Left lung (tissue), 14 donors: ENCODE data around the gene FMO4. TPM values are rescaled to one million over a fixed set of nuclear protein-coding genes. Genes with fewer than 3 reads are reported as not detected.

Experiments used
- ATAC-seq: fragments of 200-7000 bp; cut with Tn5 transposase; one replicate; pipeline ENCODE4 v1.9.1; 2020; ENCODE audit warnings: moderate library complexity
- DNase-seq, 4 donors: peaks; one replicate each; pipeline ENCODE4 v3.0.0-alpha.2; 2013 to 2020
- H3K27ac ChIP-seq, 2 donors: fragments of 200-600 bp; sonication (generic) in 1 of 2; one replicate each; pipeline versions ENCODE4 v1.5.0 to v1.8.0; 2020 to 2021
- H3K27me3 ChIP-seq, 2 donors: fragments of 200-600 bp; sonication (generic) in 1 of 2; one replicate each; pipeline versions ENCODE4 v1.5.0 to v1.8.0; 2020 to 2021
- H3K36me3 ChIP-seq, 2 donors: fragments of 200-600 bp; sonication (generic) in 1 of 2; one replicate each; pipeline versions ENCODE4 v1.5.0 to v1.8.0; 2020 to 2021
- H3K4me1 ChIP-seq, 2 donors: fragments of 200-600 bp; one replicate each; pipeline ENCODE4 v1.8.0; 2021
- H3K4me3 ChIP-seq, 2 donors: fragments of 200-600 bp; sonication (generic) in 1 of 2; one replicate each; pipeline versions ENCODE4 v1.5.0 to v1.8.0; 2020 to 2021; ENCODE audit warnings: mild to moderate bottlenecking in 1 of 2
- H3K9me3 ChIP-seq, 2 donors: fragments of 200-600 bp; sonication (generic) in 1 of 2; one replicate each; pipeline versions ENCODE4 v1.5.0 to v1.8.0; 2020 to 2021
- intact Hi-C, 2 donors: fragments of 100-400 bp; cut with DNase I; formaldehyde crosslinking; loops; one replicate each; pipeline versions ENCODE4 v1.11.2 to v1.14.2; 2022
- long read RNA-seq, 12 donors: library from polyadenylated mRNA in 2 of 12; unstranded in 2 of 12; transcript quantifications; one replicate each; pipeline ENCODE4 v2.0.0 and lab custom pipeline, GENCODE V29; 2019 to 2026
- polyA plus RNA-seq, 6 donors: library from polyadenylated mRNA; unstranded; fragments of 120-200 nt; gene quantifications; one replicate each; pipeline ENCODE4 v1.2.1, GENCODE V29; 2013; ENCODE audit not compliant: insufficient read length in 6 of 6
- total RNA-seq, 2 donors: library from RNA; stranded (reverse); fragmentation: NEBNext Ultra II Directional; extraction: Animal tissue kit (Norgen Biotek cat#: 25700); gene quantifications; one replicate each; pipeline ENCODE4 v1.2.1, GENCODE V29; 2021
- TF ChIP-seq, protein P1 (sequence below), 2 donors: fragments of 200-600 bp; sonication (generic) in 1 of 2; IDR thresholded peaks; one replicate each; pipeline versions ENCODE4 v1.5.0 to v1.8.0; 2021; ENCODE audit warnings: antibody characterized with exemption in 2 of 2
- donor health status: DM: no; HTN: yes; CAD: no.
- donor health status: DM: no; HTN: no; CAD: no.

Gene FMO4, protein sequence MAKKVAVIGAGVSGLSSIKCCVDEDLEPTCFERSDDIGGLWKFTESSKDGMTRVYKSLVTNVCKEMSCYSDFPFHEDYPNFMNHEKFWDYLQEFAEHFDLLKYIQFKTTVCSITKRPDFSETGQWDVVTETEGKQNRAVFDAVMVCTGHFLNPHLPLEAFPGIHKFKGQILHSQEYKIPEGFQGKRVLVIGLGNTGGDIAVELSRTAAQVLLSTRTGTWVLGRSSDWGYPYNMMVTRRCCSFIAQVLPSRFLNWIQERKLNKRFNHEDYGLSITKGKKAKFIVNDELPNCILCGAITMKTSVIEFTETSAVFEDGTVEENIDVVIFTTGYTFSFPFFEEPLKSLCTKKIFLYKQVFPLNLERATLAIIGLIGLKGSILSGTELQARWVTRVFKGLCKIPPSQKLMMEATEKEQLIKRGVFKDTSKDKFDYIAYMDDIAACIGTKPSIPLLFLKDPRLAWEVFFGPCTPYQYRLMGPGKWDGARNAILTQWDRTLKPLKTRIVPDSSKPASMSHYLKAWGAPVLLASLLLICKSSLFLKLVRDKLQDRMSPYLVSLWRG
- 1 to 10 TPM; 4.0 to 4.8 TPM for total RNA-seq
- 10 to 100 TPM; 13.4 to 19.7 (median 17.8) TPM for polyA plus RNA-seq
- long read RNA-seq, donor 1, partial matches to known transcripts: 0 of 1 reads
- long read RNA-seq, donor 1, other reads (novel, unspliced or antisense): 0 of 1 reads
- long read RNA-seq, donor 2: 0 reads
- long read RNA-seq, donor 3, partial matches to known transcripts: 0 of 2 reads
- long read RNA-seq, donor 3, other reads (novel, unspliced or antisense): 0 of 2 reads
- long read RNA-seq, donor 4, partial matches to known transcripts: 0 of 1 reads
- long read RNA-seq, donor 4, other reads (novel, unspliced or antisense): 1 of 1 reads
- long read RNA-seq, donor 5: 0 reads
- long read RNA-seq, donor 6: 0 reads
- long read RNA-seq, donor 7, partial matches to known transcripts: 0 of 1 reads
- long read RNA-seq, donor 7, other reads (novel, unspliced or antisense): 0 of 1 reads
- long read RNA-seq, donor 8, partial matches to known transcripts: 0 of 1 reads
- long read RNA-seq, donor 8, other reads (novel, unspliced or antisense): 0 of 1 reads
- long read RNA-seq, donor 9: 0 reads
- long read RNA-seq, donor 10, partial matches to known transcripts: 1 of 2 reads
- long read RNA-seq, donor 10, other reads (novel, unspliced or antisense): 1 of 2 reads
- long read RNA-seq, donor 11: 0 reads
- long read RNA-seq, donor 12, partial matches to known transcripts: 0 of 1 reads
- long read RNA-seq, donor 12, other reads (novel, unspliced or antisense): 0 of 1 reads

DNA sequence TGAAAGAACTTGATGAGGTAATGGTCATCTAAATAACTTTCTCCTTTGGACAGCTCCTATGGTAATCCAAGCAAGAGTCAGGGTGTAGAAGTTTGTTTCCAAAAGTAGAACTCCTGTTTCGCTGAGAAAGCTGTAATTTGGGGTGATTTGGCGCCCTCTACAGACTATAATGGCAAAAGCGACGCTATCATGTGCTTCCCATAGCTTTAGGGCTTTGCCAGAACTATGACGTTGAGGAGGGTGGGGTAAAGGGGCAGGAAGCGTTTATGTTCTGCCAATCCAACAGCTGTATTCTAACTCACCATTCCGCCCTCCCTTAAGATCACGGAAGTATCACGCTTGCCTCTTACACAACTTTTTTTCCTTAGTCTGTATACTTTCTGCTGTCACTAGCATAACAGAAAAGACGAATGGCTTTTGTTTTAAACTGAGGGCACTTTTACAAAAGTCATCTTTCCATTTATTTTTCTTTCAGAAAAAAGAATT lies at the start of gene FMO4:
Gene FMO4, plus strand, starts transcription at position 349 of the 486 bp plus-strand sequence. CDS start 5,643 bp downstream, outside the sequence.
- intact Hi-C loops: no loop called here
- peak in 3 of 4 donors; percentile 91 to 100 (median 99) for DNase-seq
- TF ChIP-seq, protein P1, sequence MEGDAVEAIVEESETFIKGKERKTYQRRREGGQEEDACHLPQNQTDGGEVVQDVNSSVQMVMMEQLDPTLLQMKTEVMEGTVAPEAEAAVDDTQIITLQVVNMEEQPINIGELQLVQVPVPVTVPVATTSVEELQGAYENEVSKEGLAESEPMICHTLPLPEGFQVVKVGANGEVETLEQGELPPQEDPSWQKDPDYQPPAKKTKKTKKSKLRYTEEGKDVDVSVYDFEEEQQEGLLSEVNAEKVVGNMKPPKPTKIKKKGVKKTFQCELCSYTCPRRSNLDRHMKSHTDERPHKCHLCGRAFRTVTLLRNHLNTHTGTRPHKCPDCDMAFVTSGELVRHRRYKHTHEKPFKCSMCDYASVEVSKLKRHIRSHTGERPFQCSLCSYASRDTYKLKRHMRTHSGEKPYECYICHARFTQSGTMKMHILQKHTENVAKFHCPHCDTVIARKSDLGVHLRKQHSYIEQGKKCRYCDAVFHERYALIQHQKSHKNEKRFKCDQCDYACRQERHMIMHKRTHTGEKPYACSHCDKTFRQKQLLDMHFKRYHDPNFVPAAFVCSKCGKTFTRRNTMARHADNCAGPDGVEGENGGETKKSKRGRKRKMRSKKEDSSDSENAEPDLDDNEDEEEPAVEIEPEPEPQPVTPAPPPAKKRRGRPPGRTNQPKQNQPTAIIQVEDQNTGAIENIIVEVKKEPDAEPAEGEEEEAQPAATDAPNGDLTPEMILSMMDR (IDR thresholded peaks at IDR 0.05): peak; percentile 72 to 88
- Histone ChIP-seq H3K36me3 (no peaks in the 10 kb centered on the region), H3K9me3 (no peaks in the 10 kb centered on the region), H3K4me3 (peak within 1 kb of the TSS; percentile 16 to 37), H3K4me1 (peaks cover 0 to 11% of the 10 kb centered on the region in 2 donors), H3K27ac (peak within 1 kb of the TSS; percentile 57 to 60), H3K27me3 (no peaks in the 10 kb centered on the region)
- peak; percentile 100 for ATAC-seq

DNA sequence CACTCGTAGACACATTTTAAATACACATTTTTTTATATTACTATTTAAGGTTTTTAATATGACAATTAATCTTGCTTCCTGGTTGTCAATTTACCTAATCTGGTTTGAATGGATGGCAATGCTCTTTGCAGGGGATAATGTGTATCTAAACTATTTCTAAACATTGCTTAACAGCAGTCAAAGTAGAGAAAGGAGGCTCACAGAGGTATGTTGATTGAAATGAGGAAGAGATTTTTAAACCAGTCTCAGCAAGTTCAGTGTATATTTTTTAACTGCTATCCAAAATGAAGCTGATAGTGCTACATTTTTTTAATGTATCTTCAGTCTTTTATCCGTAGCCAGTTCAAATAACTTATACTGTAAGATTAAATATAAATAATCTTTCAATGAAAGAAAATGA lies 48.3 kb upstream of the FMO4 start:
- Histone ChIP-seq H3K4me1 (no peaks in the 10 kb centered on the region), H3K27me3 (no peaks in the 10 kb centered on the region), H3K36me3 (no peaks in the 10 kb centered on the region), H3K27ac (no peak overlapping the region), H3K4me3 (no peak overlapping the region), H3K9me3 (no peaks in the 10 kb centered on the region)
- intact Hi-C loops: no loop called here
- ATAC-seq (no peak), DNase-seq (no peak)
- TF ChIP-seq, protein P1 (IDR thresholded peaks at IDR 0.05): no peak

DNA sequence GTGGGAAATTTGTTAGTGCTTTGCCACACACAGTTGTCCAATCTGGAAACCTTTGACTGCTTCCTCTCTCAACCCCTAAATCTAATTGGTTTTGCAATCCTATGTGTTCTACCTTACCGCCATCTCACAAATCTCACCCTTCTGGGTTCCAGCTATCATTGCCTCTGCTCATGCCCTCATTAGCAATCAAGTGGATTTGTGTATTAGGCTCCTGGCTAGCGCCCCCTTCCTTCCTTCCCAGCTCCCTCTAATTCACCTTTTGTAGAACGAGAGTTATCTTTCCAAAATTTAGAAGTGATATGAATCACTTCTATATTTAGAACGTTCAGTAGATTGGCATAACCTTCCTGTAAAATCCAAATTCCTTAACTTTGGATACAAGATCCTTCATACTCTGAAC lies 47.1 kb upstream of the FMO4 start:
- no peaks in the 10 kb centered on the region for H3K27me3 ChIP-seq
- no peaks in the 10 kb centered on the region for H3K9me3 ChIP-seq
- no peak overlapping the region for H3K4me3 ChIP-seq
- H3K4me1 ChIP-seq: no peaks in the 10 kb centered on the region
- H3K36me3 ChIP-seq: no peaks in the 10 kb centered on the region
- intact Hi-C loops: no loop called here
- DNase-seq (no peak), ATAC-seq (no peak)
- TF ChIP-seq, protein P1 (IDR thresholded peaks at IDR 0.05): no peak
- no peak overlapping the region for H3K27ac ChIP-seq

DNA sequence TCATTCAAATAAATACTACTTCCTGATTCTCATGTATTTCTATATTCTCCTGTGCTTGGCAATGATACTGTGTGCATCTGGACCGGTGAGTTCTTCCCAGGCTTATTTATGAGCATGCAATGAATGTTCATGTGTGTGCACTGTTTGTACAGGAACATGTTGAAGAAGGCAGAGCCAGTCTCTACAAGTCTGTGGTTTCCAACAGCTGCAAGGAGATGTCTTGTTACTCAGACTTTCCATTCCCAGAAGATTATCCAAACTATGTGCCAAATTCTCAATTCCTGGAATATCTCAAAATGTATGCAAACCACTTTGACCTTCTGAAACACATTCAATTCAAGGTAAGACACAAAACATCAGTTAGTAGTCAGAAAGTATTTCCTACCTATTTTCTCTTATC lies 46.6 kb upstream of the FMO4 start:
- no peaks in the 10 kb centered on the region for H3K27me3 ChIP-seq
- H3K4me3 ChIP-seq: no peak overlapping the region
- H3K9me3 ChIP-seq: no peaks in the 10 kb centered on the region
- H3K27ac ChIP-seq: no peak overlapping the region
- peak; percentile 32 for ATAC-seq
- no peaks in the 10 kb centered on the region for H3K4me1 ChIP-seq
- TF ChIP-seq, protein P1 (IDR thresholded peaks at IDR 0.05): no peak
- intact Hi-C loops: no loop called here
- H3K36me3 ChIP-seq: no peaks in the 10 kb centered on the region
- DNase-seq: no peak
